Osteoblast (primary cell): Measurements from ENCODE around the gene POGZ. TPM values are rescaled to one million over a fixed set of nuclear protein-coding genes. Genes with fewer than 3 reads are reported as not detected.
A peak's percentile ranks its signal among the peaks of the same experiment; 100 is the strongest.

Source experiments
- DNase-seq: peaks from one replicate; pipeline ENCODE4 v3.0.0; 2011; ENCODE audit warnings: low spot score, mixed read lengths; ENCODE audit not compliant: insufficient read length; ENCODE audit errors: missing footprints
- H2AFZ ChIP-seq: 2 replicates; pipeline ENCODE4 v1.6.0; 2011; ENCODE audit warnings: mild to moderate bottlenecking, low read length
- H3K27ac ChIP-seq: 2 replicates; pipeline ENCODE4 v1.5.1; 2011; ENCODE audit warnings: mild to moderate bottlenecking, low read depth, low read length, moderate library complexity
- H3K27me3 ChIP-seq: 2 replicates; pipeline ENCODE4 v1.6.0; 2012; ENCODE audit warnings: mild to moderate bottlenecking, control low read depth, inconsistent platforms, low read length, moderate library complexity; ENCODE audit not compliant: insufficient read depth
- H3K36me3 ChIP-seq: 2 replicates; pipeline ENCODE4 v1.5.1; 2011; ENCODE audit warnings: mild to moderate bottlenecking, low read length, control low read depth, moderate library complexity; ENCODE audit not compliant: insufficient read depth
- H3K4me1 ChIP-seq: 2 replicates; pipeline ENCODE4 v1.5.1; 2011; ENCODE audit warnings: mild to moderate bottlenecking, low read length, control low read depth, moderate library complexity; ENCODE audit not compliant: insufficient read depth
- H3K4me2 ChIP-seq: 2 replicates; pipeline ENCODE4 v1.6.0; 2011; ENCODE audit warnings: mild to moderate bottlenecking, low read length; ENCODE audit not compliant: insufficient read depth
- H3K4me3 ChIP-seq: fragments of 200-600 bp; sonication (generic); 3 replicates; pipeline ENCODE4 v1.5.1; 2012; ENCODE audit warnings: mild to moderate bottlenecking, low read length, inconsistent platforms; ENCODE audit not compliant: insufficient read depth
- H3K79me2 ChIP-seq: 2 replicates; pipeline ENCODE4 v1.6.0; 2012; ENCODE audit warnings: mild to moderate bottlenecking, low read length, control low read depth, inconsistent platforms; ENCODE audit not compliant: insufficient read depth
- H3K9me3 ChIP-seq: 2 replicates; pipeline ENCODE4 v1.5.1; 2011; ENCODE audit warnings: low read depth, low read length, control low read depth
- H4K20me1 ChIP-seq: 2 replicates; pipeline ENCODE4 v1.6.0; 2012; ENCODE audit warnings: mild to moderate bottlenecking, low read length, control low read depth; ENCODE audit not compliant: insufficient read depth
- CTCF ChIP-seq: IDR thresholded peaks from 2 replicates; pipeline ENCODE4 v1.5.1; 2011; ENCODE audit warnings: mild to moderate bottlenecking, low read depth, low read length, moderate library complexity; ENCODE audit errors: extremely low read depth
- total RNA-seq: library from RNA; depleted of rRNA; stranded (reverse); fragments of >200 nt; gene quantifications from 2 replicates; pipeline ENCODE4 v1.2.3, GENCODE V29; 2012

Gene POGZ
- total RNA-seq, 1 donor: 26.8 TPM

GRCh38 chr1:151369621-151370048, 89.7 kb downstream of the POGZ start:
- Histone ChIP-seq H3K4me1 (peaks cover 29% of the 10 kb centered on the region), H4K20me1 (peaks cover 8% of the 10 kb centered on the region), H3K4me3 (no peak overlapping the region), H3K4me2 (no peak overlapping the region), H3K36me3 (peaks cover 18% of the 10 kb centered on the region), H3K27me3 (no peaks in the 10 kb centered on the region), H3K27ac (no peak overlapping the region), H2AFZ (no peak overlapping the region), H3K9me3 (no peaks in the 10 kb centered on the region), H3K79me2 (no peaks in the 10 kb centered on the region)
- TF ChIP-seq CTCF: no peak
- DNase-seq: peak; percentile 73

GRCh38 chr1:151369302-151369610, 90.0 kb downstream of the POGZ start:
- DNase-seq: no peak
- no peaks in the 10 kb centered on the region for H3K27me3 ChIP-seq
- H3K4me1 ChIP-seq: peaks cover 29% of the 10 kb centered on the region
- no peak overlapping the region for H3K27ac ChIP-seq
- no peak for TF ChIP-seq CTCF
- H4K20me1 ChIP-seq: peaks cover 8% of the 10 kb centered on the region
- H3K4me3 ChIP-seq: no peak overlapping the region
- H3K9me3 ChIP-seq: no peaks in the 10 kb centered on the region
- H2AFZ ChIP-seq: no peak overlapping the region
- H3K4me2 ChIP-seq: no peak overlapping the region
- H3K79me2 ChIP-seq: no peaks in the 10 kb centered on the region
- H3K36me3 ChIP-seq: peaks cover 18% of the 10 kb centered on the region

GRCh38 chr1:151368393-151369301, 90.6 kb downstream of the POGZ start:
- H3K4me2 ChIP-seq: no peak overlapping the region
- H3K4me1 ChIP-seq: peaks cover 29% of the 10 kb centered on the region
- no peak overlapping the region for H2AFZ ChIP-seq
- H3K27me3 ChIP-seq: no peaks in the 10 kb centered on the region
- peaks cover 20% of the 10 kb centered on the region for H3K36me3 ChIP-seq
- H3K79me2 ChIP-seq: no peaks in the 10 kb centered on the region
- no peak for DNase-seq
- H4K20me1 ChIP-seq: peaks cover 8% of the 10 kb centered on the region
- no peak for TF ChIP-seq CTCF
- H3K27ac ChIP-seq: no peak overlapping the region
- H3K4me3 ChIP-seq: no peak overlapping the region
- H3K9me3 ChIP-seq: no peaks in the 10 kb centered on the region

- DNase-seq: peak; percentile 58
- Histone ChIP-seq H3K4me3 (no peak overlapping the region), H3K36me3 (peaks cover 21% of the 10 kb centered on the region), H3K9me3 (no peaks in the 10 kb centered on the region), H3K4me1 (peaks cover 29% of the 10 kb centered on the region), H3K79me2 (no peaks in the 10 kb centered on the region), H3K27me3 (no peaks in the 10 kb centered on the region), H2AFZ (no peak overlapping the region), H4K20me1 (peaks cover 8% of the 10 kb centered on the region), H3K4me2 (no peak overlapping the region), H3K27ac (no peak overlapping the region)
- TF ChIP-seq CTCF: no peak
Measured at GRCh38 chr1:151367658-151368392, 91.5 kb downstream of the POGZ start.
